ENCODE measurements around the gene HOXA13.

HOXA13 gene

GRCh38 chr7:27148031-27148755 is 51.7 kb downstream of the HOXA13 start:
- no peak for DNase-seq (ENCODE audit: low read depth in 2 of 2)

GRCh38 chr7:27147199-27148030 is 52.5 kb downstream of the HOXA13 start, which contains the start of gene HOXA6:
Gene HOXA6 (minus strand): TSS chr7:27147774. CDS start chr7:27147749, 25 bp downstream.
- DNase-seq (ENCODE audit: low read depth in 2 of 2) = no peak

GRCh38 chr7:27146491-27147198 is 53.2 kb downstream of the HOXA13 start:
- DNase-seq (ENCODE audit: low read depth in 2 of 2) = no peak

GRCh38 chr7:27145914-27146412 is 53.9 kb downstream of the HOXA13 start:
- no peak for DNase-seq (ENCODE audit: low read depth in 2 of 2)

- DNase-seq (ENCODE audit: low read depth in 2 of 2) = no peak
These were observed 54.6 kb downstream of the HOXA13 start for GRCh38 chr7:27145165-27145913.

- DNase-seq (ENCODE audit: low read depth in 2 of 2) = no peak
These were observed 55.1 kb downstream of the HOXA13 start for GRCh38 chr7:27144781-27145164.
